ENCODE data around the gene CHMP4B.

DNA sequence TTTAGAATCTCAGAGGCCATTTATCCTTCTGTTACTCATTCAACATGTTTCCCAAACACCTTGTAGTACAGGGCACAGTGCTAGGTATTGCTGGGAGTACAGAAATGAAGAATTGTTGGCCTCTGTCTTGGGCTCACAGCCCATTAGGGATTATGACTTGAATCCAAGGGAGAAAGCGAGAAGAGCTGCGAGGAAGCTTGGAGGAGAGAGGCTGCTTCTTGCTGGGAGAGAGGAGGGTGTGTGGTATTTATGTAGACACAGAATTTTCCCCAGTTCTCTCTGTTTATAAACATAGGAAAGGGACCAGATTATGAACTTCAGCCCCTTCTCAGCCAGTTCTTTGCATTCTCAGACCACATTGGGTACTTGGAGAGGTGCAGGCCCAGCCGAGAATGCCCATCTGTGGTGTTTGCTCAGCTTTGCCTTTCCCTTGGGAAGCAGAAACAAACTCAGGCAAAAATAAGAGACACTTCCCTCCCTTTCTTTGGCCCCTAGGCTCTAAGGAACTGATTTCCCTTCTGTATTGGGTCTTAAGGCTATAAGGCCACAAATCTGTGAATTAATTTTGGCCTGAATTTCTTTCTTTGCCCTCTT, 17.9 kb downstream of the CHMP4B start:
- no peak for TF ChIP-seq POLR2AphosphoS5 (IDR thresholded peaks at IDR 0.05)
- no peak for TF ChIP-seq POLR2A (IDR thresholded peaks at IDR 0.05; ENCODE audit: low read depth)
- TF ChIP-seq, protein P1, sequence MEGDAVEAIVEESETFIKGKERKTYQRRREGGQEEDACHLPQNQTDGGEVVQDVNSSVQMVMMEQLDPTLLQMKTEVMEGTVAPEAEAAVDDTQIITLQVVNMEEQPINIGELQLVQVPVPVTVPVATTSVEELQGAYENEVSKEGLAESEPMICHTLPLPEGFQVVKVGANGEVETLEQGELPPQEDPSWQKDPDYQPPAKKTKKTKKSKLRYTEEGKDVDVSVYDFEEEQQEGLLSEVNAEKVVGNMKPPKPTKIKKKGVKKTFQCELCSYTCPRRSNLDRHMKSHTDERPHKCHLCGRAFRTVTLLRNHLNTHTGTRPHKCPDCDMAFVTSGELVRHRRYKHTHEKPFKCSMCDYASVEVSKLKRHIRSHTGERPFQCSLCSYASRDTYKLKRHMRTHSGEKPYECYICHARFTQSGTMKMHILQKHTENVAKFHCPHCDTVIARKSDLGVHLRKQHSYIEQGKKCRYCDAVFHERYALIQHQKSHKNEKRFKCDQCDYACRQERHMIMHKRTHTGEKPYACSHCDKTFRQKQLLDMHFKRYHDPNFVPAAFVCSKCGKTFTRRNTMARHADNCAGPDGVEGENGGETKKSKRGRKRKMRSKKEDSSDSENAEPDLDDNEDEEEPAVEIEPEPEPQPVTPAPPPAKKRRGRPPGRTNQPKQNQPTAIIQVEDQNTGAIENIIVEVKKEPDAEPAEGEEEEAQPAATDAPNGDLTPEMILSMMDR (IDR thresholded peaks at IDR 0.05) = no peak
- TF ChIP-seq EP300 (IDR thresholded peaks at IDR 0.05) = no peak

Data from esophagus muscularis mucosa (tissue), 4 donors.